Middle frontal gyrus (tissue), 1 donor: ENCODE measurements around the gene SOX6.

Experiments
- DNase-seq: peaks from one replicate; pipeline ENCODE4 v3.0.0-alpha.2; 2015; ENCODE audit warnings: low spot score; ENCODE audit errors: extremely low spot score

Gene SOX6

DNA sequence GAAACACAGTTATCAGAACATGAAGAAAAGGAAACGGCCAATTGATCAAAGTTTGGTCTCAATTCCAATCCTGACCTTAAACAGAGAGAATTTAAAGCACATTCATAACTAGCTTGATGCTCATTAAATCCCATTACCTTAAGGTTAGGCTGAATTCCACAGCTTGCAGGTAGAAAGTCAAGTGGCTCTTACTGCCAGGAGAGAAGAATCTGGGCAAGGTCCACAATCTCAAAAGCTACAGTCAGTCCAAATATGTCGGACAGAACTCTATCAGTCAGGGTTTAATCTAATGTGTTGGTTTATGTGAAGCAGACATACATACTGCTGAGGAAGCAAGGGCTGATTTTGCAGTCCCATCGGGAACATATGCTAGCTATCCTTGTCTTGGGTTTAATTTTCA, 348.8 kb downstream of the SOX6 start:
- DNase-seq = no peak

DNA sequence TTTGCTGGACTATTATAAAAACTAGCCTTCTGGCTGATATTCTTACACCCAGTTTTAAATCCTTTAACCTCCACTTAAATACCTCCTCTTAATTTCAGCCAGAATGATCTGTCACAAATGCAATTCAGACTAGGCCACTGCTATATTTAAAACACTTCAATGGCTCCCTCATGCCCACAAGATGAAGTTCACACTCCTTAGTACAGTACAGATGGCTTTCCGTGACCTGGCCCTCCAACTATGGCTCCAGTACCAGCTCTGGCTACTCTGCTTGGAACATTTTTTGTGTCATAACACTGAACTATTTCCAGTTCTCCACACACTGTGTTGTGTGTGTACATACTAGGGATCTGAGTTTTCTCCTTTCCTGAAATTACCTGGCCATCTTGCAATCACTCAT, 353.4 kb downstream of the SOX6 start:
- DNase-seq = no peak

DNA sequence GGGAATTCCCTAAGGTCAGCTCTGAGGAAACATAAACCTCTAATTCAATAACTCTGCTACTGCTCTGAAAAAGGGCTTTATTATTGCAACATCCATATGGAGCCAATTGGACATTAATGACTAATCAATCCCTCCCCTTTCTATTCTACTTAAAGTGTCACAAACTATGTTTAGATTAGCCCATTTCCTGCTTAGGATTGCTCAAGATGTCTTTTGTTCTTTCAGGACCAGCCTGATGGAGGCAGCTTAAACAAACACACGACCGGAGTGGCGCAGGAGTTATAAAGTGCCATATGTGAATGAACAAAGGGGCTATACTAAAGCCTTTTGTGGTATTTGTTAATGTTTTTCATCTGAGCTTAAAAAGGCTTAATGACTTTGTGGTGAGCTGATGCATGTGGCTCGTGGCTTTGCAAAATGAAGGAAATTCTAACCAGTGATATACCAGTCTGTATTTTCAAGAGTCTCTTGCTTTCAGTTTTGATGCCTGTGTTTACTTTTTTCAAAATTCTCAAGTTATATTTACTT, 354.4 kb downstream of the SOX6 start:
- no peak for DNase-seq

DNA sequence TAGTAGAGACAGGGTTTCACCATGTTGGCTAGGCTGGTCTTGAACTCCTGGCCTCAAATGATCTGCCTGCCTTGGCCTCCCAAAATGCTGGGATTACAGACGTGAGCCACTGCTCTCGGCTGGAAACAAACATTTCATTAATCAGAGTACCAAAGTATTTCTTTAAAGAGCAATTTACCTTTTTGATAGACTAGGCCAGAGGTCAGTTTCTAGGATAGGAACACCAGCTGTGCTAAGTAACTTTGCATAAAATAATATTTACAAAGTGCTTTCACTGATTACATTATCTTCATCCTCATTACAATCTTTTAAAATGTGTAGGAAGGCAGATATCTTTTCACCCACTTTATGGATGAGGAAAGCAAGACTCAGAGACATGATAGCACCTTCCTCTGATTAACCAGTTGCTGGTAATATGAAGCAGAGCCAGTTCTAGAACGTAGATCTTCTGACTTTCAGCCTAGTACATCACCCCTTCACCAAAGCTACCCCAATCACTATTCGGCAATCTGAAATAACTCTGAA, 355.2 kb downstream of the SOX6 start:
- no peak for DNase-seq

DNA sequence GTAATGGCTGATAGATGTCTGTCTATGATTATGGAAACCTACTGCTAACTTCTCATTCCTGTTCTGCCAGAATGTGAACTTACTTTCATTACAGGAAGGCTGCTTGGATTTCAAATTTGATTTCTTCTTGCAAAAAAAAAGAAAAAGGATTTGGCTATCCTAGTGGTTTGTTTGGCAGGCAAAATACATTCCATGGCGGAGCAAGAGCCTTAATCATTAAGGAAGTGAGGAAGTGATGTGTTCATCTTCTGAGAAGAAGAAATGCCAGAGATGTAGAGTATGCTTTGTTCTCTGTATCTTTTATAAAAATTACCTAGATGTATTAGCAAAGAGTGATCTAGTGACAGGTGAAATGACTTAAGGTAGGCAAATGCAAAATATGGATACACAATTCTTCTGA, 356.3 kb downstream of the SOX6 start:
- DNase-seq = no peak

DNA sequence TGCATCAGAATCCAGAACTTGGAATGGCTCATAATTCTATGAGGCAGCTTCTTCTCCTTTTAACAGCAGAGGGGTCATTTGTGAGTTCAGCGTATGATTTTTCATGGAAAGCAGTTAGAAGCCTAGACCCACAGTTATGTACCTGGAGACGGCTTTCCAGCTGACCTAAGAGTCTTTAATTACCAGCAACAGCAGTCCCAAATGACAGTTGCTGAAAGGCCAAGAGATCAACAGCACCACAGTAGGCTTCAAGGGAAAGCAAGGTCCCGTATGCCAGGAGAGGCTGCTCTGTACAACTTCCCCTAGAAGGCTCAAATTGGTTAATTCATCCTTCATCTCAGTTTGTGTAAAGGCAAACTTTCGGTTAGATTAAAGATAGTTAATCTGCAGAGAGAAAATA, 363.0 kb downstream of the SOX6 start:
- no peak for DNase-seq

DNA sequence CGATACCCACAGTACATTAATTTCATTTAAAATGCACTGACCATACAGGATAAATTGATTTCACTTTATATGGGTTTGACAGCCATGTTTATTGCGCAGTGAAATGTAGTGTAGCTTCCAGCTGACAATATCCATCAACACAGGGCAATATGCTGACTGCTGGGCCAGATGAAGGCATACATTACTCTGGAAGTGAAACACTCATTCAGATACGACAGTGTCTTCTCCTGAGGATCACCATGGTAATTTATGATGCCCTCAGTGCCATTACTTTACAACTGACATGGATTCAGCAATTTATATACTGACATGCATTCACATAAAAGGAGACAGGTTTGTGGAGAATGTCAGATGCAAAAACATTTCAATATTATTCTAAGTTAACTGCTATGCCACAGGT, 365.1 kb downstream of the SOX6 start:
- DNase-seq = no peak

DNA sequence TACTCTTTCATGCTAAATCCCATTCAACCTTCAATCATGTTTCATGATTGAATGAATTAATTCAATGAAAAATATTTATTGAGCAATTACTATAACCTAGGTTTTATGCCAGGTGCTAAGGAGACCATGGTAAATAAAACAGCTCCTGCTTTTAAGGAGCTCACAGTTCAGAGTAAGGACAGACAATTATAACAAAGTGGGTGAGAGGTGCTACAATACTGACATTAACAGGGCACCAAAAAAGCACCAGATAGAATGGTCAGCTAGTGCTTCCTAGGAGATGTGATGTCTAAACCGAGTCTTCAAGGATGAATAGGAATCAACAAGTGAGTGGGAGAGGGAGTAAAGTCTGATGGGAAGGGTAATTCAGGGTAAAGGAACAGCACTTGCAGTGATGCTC, 366.7 kb downstream of the SOX6 start:
- no peak for DNase-seq

DNA sequence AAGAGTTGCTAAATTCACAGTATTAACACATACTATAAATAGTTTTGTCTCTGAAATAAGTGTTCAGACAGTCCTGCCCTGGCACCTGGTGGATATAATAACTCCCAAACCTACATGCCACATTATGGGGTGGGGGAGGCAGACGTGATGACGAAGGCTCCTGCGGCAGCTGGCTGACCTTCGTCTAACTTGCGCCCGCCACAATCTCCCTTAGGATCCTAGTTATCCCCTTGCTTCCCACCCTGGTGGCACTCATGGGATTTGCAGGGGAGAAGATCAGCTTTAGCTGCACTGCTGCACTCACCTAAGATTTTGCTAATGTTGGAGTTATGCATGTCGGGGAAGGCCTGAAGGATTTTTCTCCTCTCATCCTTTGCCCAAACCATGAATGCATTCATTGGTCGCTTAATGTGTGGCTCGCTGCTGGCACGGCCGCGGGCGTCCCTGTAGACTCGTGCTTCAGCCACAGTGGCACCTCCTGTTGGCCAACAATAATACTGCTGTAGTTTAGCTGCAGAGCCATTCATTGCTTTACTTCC, 367.6 kb downstream of the SOX6 start:
- no peak for DNase-seq

DNA sequence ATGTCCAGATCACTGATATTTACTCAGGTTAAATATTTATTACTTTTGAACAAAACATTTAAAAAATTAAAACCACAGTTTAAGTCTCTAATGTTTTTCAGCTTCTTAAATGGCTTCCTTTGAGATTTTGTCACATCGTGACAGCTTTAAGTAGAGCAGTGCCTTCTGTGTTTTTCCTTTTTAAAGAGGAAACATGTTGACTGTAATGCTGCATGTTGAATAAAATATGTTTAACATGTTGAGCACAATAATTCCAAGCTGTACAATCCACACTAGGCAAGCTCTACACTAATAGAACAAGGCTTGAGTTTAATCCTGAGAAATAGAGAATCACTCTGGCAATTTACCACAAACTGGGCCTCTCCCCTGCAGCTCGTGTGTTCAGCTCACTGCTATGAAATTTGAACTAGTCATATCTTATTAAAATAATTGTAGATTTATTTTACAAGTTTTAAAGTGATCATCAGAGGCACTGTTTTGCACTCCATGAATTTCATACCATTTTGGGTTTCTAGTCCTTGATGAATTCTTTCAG, 368.3 kb downstream of the SOX6 start:
- DNase-seq = no peak

DNA sequence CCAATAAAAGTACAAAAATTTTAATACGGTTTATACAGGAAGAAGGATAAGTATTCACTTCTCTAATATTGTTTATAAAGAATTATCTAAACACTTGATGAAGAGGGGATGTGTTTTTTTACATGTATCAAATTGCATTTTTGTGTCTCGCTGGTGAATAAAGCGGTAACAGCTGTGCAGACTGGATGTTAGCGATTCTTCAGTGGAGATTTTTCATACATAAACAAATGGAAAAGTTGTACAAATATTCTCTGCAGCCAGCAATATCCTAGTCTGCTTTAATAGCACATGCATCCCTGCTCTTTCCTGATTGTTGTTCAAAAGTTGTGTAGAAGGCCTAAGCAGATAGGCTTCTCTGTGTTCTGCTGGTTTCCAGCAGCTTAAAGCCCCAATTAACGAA, 369.3 kb downstream of the SOX6 start:
- no peak for DNase-seq

DNA sequence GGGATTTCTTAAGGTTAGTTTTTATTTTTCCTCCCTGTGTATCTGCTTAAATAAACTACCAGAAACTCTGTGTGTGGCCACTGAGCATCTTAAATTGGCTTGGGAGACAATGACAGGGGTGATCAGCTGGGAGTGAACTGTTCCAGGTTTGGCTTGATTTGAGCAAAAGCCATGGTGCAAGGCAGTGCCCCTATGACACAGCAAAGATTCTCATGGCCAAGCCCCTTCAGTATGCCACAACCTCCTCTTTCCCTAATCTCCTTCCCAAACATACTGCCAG, 370.5 kb downstream of the SOX6 start:
- no peak for DNase-seq

DNA sequence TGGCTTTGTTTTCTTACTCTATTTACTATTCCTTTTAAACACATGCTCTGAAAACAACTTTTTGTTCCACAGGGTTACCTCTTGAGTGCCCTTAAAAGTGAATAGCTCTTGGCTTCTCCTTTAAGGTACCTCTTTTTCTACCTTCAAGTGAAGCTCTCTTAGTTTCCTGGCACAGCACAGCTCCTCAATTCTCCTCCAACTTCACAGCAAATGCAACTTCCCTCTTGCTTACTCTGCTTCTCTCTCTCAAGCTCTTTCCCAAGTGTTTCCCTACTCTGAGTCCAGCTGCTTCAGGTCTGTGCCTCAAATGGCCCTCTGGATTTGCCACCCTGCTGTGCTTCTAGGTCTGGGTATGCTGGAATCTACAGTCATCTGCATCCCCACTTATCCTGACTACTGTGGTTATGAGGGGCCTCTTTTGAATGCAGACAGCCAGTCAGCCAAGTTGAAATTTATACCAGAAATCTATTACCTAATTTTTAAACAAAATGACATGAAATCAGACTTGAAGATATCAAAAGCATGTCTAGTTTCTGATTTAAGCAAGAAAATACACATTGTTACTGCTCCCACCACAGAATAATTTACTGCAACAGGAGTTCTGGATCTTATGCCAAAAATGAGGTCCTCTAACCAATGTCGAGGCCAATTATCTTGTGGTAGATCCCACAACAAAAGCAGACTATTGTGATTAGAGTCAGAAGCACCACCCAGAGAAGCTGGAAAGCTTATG, 371.1 kb downstream of the SOX6 start:
- no peak for DNase-seq

DNA sequence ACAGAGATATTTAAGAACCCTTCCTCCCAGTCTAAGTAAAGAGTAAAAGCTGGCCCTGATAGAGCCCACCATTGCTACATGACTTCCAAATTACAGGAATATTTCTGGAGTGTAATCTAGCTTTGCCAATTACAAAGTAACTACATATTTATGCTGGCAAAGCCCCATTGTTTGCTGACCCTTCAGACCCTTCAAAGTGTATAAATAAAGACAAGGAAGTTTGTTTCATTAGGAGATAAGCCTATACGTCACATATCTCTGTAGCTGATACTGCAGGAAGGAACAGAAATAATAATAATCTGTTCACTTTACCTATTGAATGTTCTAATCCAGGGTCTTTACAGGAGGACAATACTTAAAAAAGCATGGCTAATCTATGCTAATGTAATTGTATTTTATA, 375.1 kb downstream of the SOX6 start:
- no peak for DNase-seq

DNA sequence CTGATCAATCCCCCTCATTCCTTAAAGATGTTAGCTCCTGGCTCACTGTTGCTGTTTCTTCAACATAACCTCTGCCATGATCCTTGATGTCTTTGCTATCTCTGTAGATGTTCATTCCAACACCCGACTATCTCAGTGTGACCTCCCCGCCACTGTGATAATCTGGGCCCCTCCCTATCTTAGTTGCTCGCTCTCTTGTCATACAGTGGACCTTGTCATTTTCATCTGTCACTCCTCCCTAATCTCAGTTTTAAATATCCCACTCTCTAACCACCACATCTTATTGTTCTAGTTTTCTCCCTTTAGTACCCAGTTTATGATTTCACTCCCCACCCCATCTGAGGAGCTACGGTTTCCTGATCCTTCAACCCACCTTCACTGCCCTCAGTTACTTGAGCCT, 379.2 kb downstream of the SOX6 start:
- DNase-seq = no peak

DNA sequence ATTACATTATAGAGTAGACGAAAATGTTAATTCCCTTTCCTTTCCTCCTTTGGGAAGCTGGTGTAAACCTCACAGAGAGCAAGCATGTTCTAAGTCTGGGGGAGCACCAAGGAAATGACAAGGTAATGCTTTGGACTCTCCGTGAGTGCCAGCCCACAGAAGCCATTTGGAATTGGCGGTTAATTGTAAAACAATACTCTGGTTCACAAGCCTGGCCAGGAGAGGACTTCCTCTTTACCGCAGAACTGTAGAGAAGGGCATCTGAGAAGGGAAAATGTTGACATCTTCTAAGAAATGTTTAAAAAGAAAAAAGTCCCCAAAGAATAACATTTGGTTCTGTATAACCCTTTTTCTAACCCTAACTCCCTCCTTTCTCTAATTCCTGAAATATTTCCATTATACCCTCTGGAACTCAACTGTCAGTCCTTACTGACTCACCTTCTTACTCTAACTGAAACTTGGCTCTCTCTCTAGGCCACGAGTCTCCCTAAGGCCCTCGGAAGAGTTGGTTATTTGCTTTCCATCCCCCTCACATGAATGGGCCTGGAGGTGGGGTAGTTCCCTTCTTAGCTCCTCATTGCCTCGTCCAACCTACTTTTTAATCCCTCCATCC, 379.8 kb downstream of the SOX6 start:
- DNase-seq = no peak

DNA sequence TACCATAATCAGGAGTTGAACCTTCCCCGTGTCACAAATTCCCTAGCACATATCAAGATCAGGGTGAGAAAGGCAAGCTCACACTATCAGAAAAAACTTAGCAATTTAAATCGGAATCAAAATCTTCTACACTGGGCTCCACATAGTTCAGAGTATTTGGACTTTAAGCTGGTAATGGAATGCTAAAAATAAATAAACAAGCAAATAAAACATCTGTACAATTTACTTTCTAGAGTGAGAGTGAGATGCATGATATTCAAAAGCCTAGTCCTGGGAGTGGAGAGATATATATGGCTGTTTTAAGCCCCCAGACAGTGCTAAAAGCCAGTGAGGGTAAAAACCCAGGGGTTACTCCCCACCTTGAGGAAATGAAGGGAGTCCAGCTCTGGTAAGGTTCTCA, 380.6 kb downstream of the SOX6 start:
- DNase-seq = no peak

DNA sequence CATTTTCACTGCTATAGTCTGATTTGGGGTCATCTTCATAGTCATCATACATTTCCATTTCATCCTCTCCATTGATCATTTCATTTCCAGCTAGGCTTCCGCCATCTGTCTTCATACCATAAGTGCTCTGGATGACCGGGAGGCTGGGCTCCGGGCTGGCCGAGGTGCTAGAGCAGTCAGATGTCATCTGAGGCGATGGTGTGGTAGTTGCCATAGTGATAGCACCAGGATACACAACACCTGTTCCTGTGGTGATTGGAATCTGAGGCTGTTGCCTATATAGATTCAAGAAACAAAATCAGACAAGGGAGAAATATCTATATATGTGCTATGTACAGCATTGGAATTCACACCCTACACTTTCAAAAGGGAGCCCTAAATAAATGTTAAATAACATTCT, 383.5 kb downstream of the SOX6 start:
- no peak for DNase-seq

DNA sequence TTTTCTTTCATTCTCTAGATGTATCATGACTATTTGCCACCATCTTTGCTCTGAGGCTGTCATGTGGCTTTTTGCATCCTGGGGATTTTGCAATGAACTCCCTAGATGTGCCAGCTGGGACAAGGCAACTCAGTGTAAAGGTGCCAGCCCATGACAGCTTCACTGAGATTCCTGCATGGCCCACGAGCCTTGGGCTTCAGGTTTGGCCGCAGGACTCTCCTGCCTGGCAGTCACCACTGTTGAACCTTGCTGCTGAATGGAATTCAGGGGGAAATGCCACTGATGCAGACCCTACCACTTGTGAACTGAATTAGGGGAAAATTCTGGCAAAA, 385.2 kb downstream of the SOX6 start:
- DNase-seq = no peak

DNA sequence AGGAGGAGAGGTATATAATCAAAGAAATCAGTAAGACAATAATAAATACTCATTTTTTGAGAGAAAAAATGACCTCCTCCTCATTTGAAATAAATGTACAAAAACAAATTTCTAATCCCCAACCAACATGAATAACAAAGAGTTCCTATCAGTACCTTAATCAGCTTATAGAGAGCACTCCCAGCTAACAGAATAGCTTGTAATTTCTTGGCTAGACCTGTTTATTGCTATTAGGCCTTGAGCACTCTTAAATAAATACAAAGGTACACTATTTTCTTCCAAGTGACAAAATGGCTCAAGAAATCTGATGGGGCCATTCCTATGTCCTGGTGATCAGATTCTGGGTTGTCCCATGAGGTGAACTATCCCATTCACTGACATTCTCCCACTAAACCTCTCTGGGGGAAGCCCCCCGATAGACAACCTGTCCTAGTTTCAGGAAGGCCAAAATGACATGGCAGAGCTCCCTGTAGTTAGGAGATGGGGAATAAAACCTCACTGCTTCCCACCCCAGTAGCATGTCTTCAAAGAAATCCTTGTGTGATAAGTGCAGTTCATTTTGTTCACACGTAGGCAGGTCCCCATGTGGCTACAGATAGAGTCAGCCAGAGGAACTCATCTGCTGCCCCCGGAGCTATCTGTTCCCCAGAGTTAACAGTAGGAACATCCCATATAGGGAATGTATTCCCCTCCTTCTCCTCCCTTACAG, 385.7 kb downstream of the SOX6 start:
- no peak for DNase-seq

DNA sequence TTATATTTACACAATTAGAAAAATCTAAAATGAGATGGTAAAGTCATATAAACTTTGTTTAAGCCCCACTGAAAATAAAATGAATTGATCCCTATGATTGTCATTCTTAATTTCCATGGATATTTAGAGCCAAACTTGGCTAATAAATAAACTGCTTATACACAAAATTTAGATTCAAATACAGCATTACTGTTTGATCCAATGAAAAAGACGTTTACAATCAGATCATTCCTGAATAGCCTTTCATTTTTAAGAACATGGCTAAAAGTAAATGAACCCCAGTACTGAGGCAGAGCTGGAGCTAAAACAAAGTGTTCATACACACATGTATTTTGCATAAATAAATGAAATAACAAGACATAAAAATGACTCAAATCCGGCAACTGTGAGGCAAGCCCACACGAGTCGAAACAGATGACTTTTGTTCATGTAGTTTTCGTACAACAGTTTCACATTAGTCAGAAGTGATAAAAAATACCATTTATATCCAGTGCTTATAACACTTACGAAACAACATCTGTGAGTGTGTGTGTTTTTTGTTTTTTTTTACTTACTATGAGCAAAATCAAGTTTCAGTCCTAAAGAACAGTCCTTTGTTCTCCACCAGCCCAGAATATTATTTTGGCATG, 386.5 kb downstream of the SOX6 start:
- DNase-seq = no peak

DNA sequence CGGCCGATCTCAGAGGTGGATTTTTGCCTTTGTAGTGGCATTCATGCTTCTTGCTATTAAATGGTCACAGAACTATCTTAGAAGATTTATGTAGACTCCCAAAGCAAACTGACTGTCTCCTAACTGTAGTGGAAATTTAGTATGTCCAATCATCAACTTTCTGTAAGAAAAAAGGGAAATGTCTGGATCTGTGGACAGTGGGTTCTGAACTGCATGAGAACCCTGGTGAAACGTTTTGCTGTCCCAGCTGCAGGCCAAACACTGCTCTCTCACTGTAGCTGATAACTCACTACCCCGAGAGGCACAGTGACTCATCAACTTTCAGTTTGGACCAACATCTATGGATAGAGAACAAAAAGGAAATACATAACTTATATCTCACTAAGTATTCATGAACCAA, 387.1 kb downstream of the SOX6 start:
- DNase-seq = no peak
